Smooth muscle cell of the coronary artery (primary cell): ENCODE data around the gene OR2T5. TPM values are rescaled to one million over a fixed set of nuclear protein-coding genes. Genes with fewer than 3 reads are reported as not detected.

Experiments used
- total RNA-seq: library from RNA; depleted of rRNA; stranded (reverse); fragments of >200 nt; gene quantifications from 2 replicates; pipeline ENCODE4 v1.2.3, GENCODE V29; 2014; ENCODE audit warnings: low replicate concordance

Gene OR2T5
- not detected in 2 replicates for total RNA-seq

GRCh38 chr1:248488289-248488688 lies at the start of gene OR2T5:
Gene OR2T5, plus strand, starts transcription at chr1:248488589. Its CDS starts 0 bp downstream, at chr1:248488589.

GRCh38 chr1:248445399-248445798 lies 43.0 kb upstream of the OR2T5 start, which contains the start of gene OR2T2:
Gene OR2T2, plus strand, starts transcription at chr1:248445637. Its CDS starts 7,161 bp downstream, at chr1:248452798.

GRCh38 chr1:248473051-248473450 lies 15.3 kb upstream of the OR2T5 start, which contains the start of gene OR2T3:
Gene OR2T3, plus strand, starts transcription at chr1:248473351. Its CDS starts 0 bp downstream, at chr1:248473351.

GRCh38 chr1:248507773-248508172 lies 19.4 kb downstream of the OR2T5 start, which contains the start of gene OR2G6:
Gene OR2G6, plus strand, starts transcription at chr1:248508073. Its CDS starts 13,574 bp downstream, at chr1:248521647.

Other genes starting within 250 kb of the OR2T5 start
- gene OR2T33, start 210.6 kb upstream of the OR2T5 start, total RNA-seq: not detected in 2 replicates
- not detected in 2 replicates for gene OR2T12, start 185.2 kb upstream of the OR2T5 start, total RNA-seq
- not detected in 2 replicates for gene OR2M7, start 164.0 kb upstream of the OR2T5 start, total RNA-seq
- gene OR14C36, start 139.8 kb upstream of the OR2T5 start, total RNA-seq: not detected in 2 replicates
- not detected in 2 replicates for gene OR2T4, start 126.9 kb upstream of the OR2T5 start, total RNA-seq
- gene OR2T6, start 112.8 kb upstream of the OR2T5 start, total RNA-seq: not detected in 2 replicates
- gene OR2T1, start 85.5 kb upstream of the OR2T5 start, total RNA-seq: not detected in 2 replicates
- gene OR2T2, start 43.0 kb upstream of the OR2T5 start, total RNA-seq: not detected in 2 replicates
- not detected in 2 replicates for gene OR2T3, start 15.2 kb upstream of the OR2T5 start, total RNA-seq
- not detected in 2 replicates for gene OR2G6, start 19.5 kb downstream of the OR2T5 start, total RNA-seq
- gene OR2T29, start 74.2 kb downstream of the OR2T5 start, total RNA-seq: not detected in 2 replicates
- not detected in 2 replicates for gene OR2T34, start 86.2 kb downstream of the OR2T5 start, total RNA-seq
- not detected in 2 replicates for gene OR2T10, start 109.1 kb downstream of the OR2T5 start, total RNA-seq
- not detected in 2 replicates for gene OR2T11, start 146.5 kb downstream of the OR2T5 start, total RNA-seq
- not detected in 2 replicates for gene OR2T35, start 156.7 kb downstream of the OR2T5 start, total RNA-seq
- gene OR2T27, start 166.9 kb downstream of the OR2T5 start, total RNA-seq: not detected in 2 replicates
- gene OR14I1, start 214.2 kb downstream of the OR2T5 start, total RNA-seq: not detected in 2 replicates